IMR-90 (cell line): ENCODE data around the gene RARRES1. TPM values are rescaled to one million over a fixed set of nuclear protein-coding genes. Genes with fewer than 3 reads are reported as not detected.

ENCODE experiments used
- ATAC-seq: fragments of 200-7000 bp; cut with Tn5 transposase; 2 replicates; pipeline ENCODE4 v1.9.1; 2020; ENCODE audit warnings: low read depth, mild to moderate bottlenecking, moderate library complexity
- BruUV-seq: library from RNA; stranded (reverse); fragments of 400-500 nt; replicated peaks from 2 replicates; lab custom pipeline; 2021; lab: Mats Ljungman, UMichigan
- CTCF ChIA-PET: fragments of 300-600 bp; formaldehyde crosslinking; extraction: SDS; loops from one replicate; lab custom pipeline; 2021; ENCODE audit warnings: antibody characterized with exemption; lab: Yijun Ruan, JAX
- POLR2A ChIA-PET: fragments of 300-600 bp; sonication (Branson Sonifier 250); formaldehyde crosslinking; loops from one replicate; lab custom pipeline; 2022; ENCODE audit warnings: antibody characterized with exemption; ENCODE audit not compliant: unreplicated experiment; lab: Charles Lee
- DNase-seq: peaks from one replicate; pipeline ENCODE4 v3.0.0; 2013
- H2AFZ ChIP-seq: replicated peaks from 2 replicates; pipeline ENCODE3; 2013; ENCODE audit warnings: low read length, mild to moderate bottlenecking; ENCODE audit not compliant: poor library complexity
- H2AK5ac ChIP-seq: 2 replicates; pipeline ENCODE4 v1.6.1; 2013; ENCODE audit warnings: low read depth, low read length, inconsistent platforms
- H2AK9ac ChIP-seq: replicated peaks from 2 replicates; pipeline ENCODE3; 2013; ENCODE audit warnings: mild to moderate bottlenecking, low read depth, low read length, moderate library complexity; ENCODE audit not compliant: poor library complexity
- H2BK120ac ChIP-seq: 2 replicates; pipeline ENCODE4 v1.6.1; 2013; ENCODE audit warnings: low read depth, low read length, inconsistent platforms
- H2BK15ac ChIP-seq: 3 replicates; pipeline ENCODE4 v1.6.1; 2013; ENCODE audit warnings: low read depth, low read length, inconsistent platforms
- H2BK20ac ChIP-seq: 2 replicates; pipeline ENCODE4 v1.6.1; 2013; ENCODE audit warnings: low read depth, mild to moderate bottlenecking, inconsistent platforms, low read length, moderate library complexity
- H2BK5ac ChIP-seq: 2 replicates; pipeline ENCODE4 v1.6.1; 2013; ENCODE audit warnings: mild to moderate bottlenecking, low read depth, low read length, inconsistent platforms; ENCODE audit not compliant: poor library complexity, severe bottlenecking
- H3K14ac ChIP-seq: replicated peaks from 2 replicates; pipeline ENCODE4 v1.6.1; 2013; ENCODE audit warnings: low read depth, low read length, inconsistent platforms
- H3K18ac ChIP-seq: 2 replicates; pipeline ENCODE4 v1.6.1; 2013; ENCODE audit warnings: low read depth, low read length, control low read depth
- H3K23ac ChIP-seq: 2 replicates; pipeline ENCODE4 v1.6.1; 2013; ENCODE audit warnings: low read depth, low read length, inconsistent platforms
- H3K27ac ChIP-seq: 2 replicates; pipeline ENCODE4 v1.5.1; 2013; ENCODE audit warnings: mild to moderate bottlenecking, control low read depth, low read length; ENCODE audit not compliant: insufficient read depth
- H3K27me3 ChIP-seq: 2 replicates; pipeline ENCODE4 v1.6.1; 2013; ENCODE audit warnings: low read length; ENCODE audit not compliant: control insufficient read depth, insufficient read depth
- H3K36me3 ChIP-seq: 2 replicates; pipeline ENCODE4 v1.6.1; 2013; ENCODE audit warnings: low read length, mixed read lengths; ENCODE audit not compliant: control insufficient read depth, insufficient read depth
- H3K4ac ChIP-seq: 2 replicates; pipeline ENCODE4 v1.6.1; 2013; ENCODE audit warnings: low read depth, low read length, inconsistent platforms
- H3K4me1 ChIP-seq: 2 replicates; pipeline ENCODE4 v1.6.1; 2013; ENCODE audit warnings: low read length, mixed read lengths; ENCODE audit not compliant: control insufficient read depth, insufficient read depth
- H3K4me2 ChIP-seq: 2 replicates; pipeline ENCODE4 v1.6.1; 2013; ENCODE audit warnings: low read depth, mild to moderate bottlenecking, control low read depth, low read length, moderate library complexity
- H3K4me3 ChIP-seq: 2 replicates; pipeline ENCODE4 v1.5.1; 2013; ENCODE audit warnings: low read depth, mild to moderate bottlenecking, control low read depth, low read length, moderate library complexity; ENCODE audit not compliant: insufficient read depth
- H3K56ac ChIP-seq: 2 replicates; pipeline ENCODE4 v1.6.1; 2013; ENCODE audit warnings: low read length, inconsistent platforms; ENCODE audit not compliant: insufficient read depth; ENCODE audit errors: extremely low read depth
- H3K79me1 ChIP-seq, 2 experiments: 2 replicates each; pipeline ENCODE4 v1.6.1; 2013; ENCODE audit warnings: low read length in 2 of 2, inconsistent platforms in 1 of 2, low read depth in 1 of 2
- H3K9ac ChIP-seq: 2 replicates; pipeline ENCODE4 v1.6.1; 2013; ENCODE audit warnings: low read depth, low read length, control low read depth
- H3K9me1 ChIP-seq: 2 replicates; pipeline ENCODE4 v1.6.1; 2013; ENCODE audit warnings: low read length, inconsistent platforms; ENCODE audit not compliant: insufficient read depth
- H3K9me3 ChIP-seq: 2 replicates; pipeline ENCODE4 v1.6.1; 2013; ENCODE audit warnings: low read length; ENCODE audit not compliant: control insufficient read depth, insufficient read depth
- H4K20me1 ChIP-seq: 2 replicates; pipeline ENCODE4 v1.6.1; 2013; ENCODE audit warnings: low read length, inconsistent platforms; ENCODE audit not compliant: insufficient read depth
- H4K5ac ChIP-seq: 2 replicates; pipeline ENCODE4 v1.6.1; 2013; ENCODE audit warnings: mild to moderate bottlenecking, low read depth, low read length, control low read depth
- H4K8ac ChIP-seq, 2 experiments: 2 replicates each; pipeline ENCODE4 v1.6.1; 2013; ENCODE audit warnings: low read depth in 2 of 2, low read length in 2 of 2, control low read depth in 1 of 2, inconsistent platforms in 1 of 2
- H4K91ac ChIP-seq: 2 replicates; pipeline ENCODE4 v1.6.1; 2013; ENCODE audit warnings: low read depth, low read length, inconsistent platforms; ENCODE audit not compliant: insufficient read depth
- FOS ChIP-seq: fragments of 150-350 bp; IDR thresholded peaks from 2 replicates; pipeline ENCODE4 v1.6.1; 2016; ENCODE audit warnings: low read depth, low read length
- NFE2L2 ChIP-seq: fragments of 150-350 bp; IDR thresholded peaks from 2 replicates; pipeline ENCODE4 v1.6.1; 2016; ENCODE audit warnings: low read depth, mild to moderate bottlenecking, low read length
- POLR2A ChIP-seq: IDR thresholded peaks from 2 replicates; pipeline ENCODE4 v1.6.1; 2012; ENCODE audit warnings: mild to moderate bottlenecking, low read depth, low read length
- WGBS, 2 experiments: methylation state at CpG; one replicate each; pipeline versions ENCODE4 v1.1.5 to v1.1.7; 2013; ENCODE audit warnings: missing lambda C conversion rate in 2 of 2; ENCODE audit not compliant: insufficient read length in 1 of 2; ENCODE audit errors: extremely low coverage in 2 of 2; 5-methylcytosine and 5-hydroxymethylcytosine counted together
- dilution Hi-C: fragments of 300-500 bp; cut with HindIII; formaldehyde crosslinking; loops from one replicate; pipeline ENCODE4 v1.14.3; 2018; ENCODE audit warnings: low sequenced_read_pairs; ENCODE audit not compliant: unreplicated experiment
- in situ Hi-C: fragments of 300-500 bp; cut with MboI; formaldehyde crosslinking; loops from 3 replicates; pipeline ENCODE4 v1.14.3; 2019; ENCODE audit warnings: low sequenced_read_pairs, inconsistent platforms, mixed read lengths
- intact Hi-C: fragments of 100-400 bp; cut with micrococcal nuclease; formaldehyde crosslinking; loops from 2 replicates; pipeline ENCODE4 v1.10.0; 2022
- polyA plus RNA-seq, 3 experiments: library from polyadenylated mRNA; depleted of rRNA; stranded (reverse); fragments of >200 nt; gene quantifications; 2 replicates each; pipeline ENCODE4 v1.2.3, GENCODE V29; 2012; ENCODE audit warnings: low replicate concordance in 1 of 3
- total RNA-seq: library from RNA; depleted of rRNA; stranded (reverse); fragments of >200 nt; gene quantifications from 2 replicates; pipeline ENCODE4 v1.2.3, GENCODE V29; 2012
- TF ChIP-seq, protein P1 (sequence below): fragments of 150-350 bp; IDR thresholded peaks from 2 replicates; pipeline ENCODE4 v1.6.1; 2016; ENCODE audit warnings: low read depth, mild to moderate bottlenecking, low read length, moderate library complexity, borderline replicate concordance

RARRES1 gene
- total and polyA plus RNA-seq, 2 of the 4 experiments (the other 2 are of a cell fraction) = 0.90 to 3.0 TPM

DNA sequence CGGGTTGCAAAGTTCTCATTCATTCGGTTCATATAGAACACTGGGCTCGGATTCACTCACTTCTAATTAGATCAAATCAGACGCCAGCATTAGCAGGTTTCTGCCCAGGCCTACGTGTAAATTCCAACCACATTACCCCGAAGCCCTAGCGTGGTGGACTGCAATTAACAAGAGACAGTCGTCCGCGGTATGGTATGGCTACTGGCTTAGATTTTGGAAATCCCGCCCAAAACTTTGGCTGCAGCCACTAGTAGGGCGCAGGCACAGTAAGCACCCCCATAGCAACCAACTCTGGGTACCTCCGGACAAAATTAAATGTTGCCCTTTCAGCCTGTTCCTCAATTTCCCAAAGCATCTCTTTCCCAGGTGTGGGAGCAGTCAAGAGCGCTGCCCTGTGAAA lies 771 bp downstream of the RARRES1 start:
- DNase-seq = no peak
- dilution Hi-C loops (no loop called here), intact Hi-C loops (no loop called here), in situ Hi-C loops (no loop called here)
- Histone ChIP-seq H2BK20ac (peak overlapping the region; percentile 13; the same call in 1 of the 2 replicates), H3K27me3 (no peaks in the 10 kb centered on the region), H3K4me2 (peak overlapping the region; percentile 91), H4K8ac (peak overlapping the region; percentile 73 to 80), H3K4ac (peak overlapping the region; percentile 41), H2BK15ac (0 out of 3 replicates have a peak overlapping the region, but pooled peaks have one; percentile 14), H3K14ac (peak overlapping the region; percentile 33; the same call in 1 of the 2 replicates), H2BK5ac (no peak overlapping the region), H3K36me3 (peaks cover 3% of the 10 kb centered on the region; the same call in 1 of the 2 replicates), H4K5ac (peak overlapping the region; percentile 87), H4K91ac (peak overlapping the region; percentile 48), H3K23ac (peak overlapping the region; percentile 48; the same call in 1 of the 2 replicates), H2AK5ac (peak overlapping the region; percentile 35; the same call in 1 of the 2 replicates), H3K9me1 (no peaks in the 10 kb centered on the region; the same call in 1 of the 2 replicates), H3K18ac (peak overlapping the region; percentile 73), H3K4me3 (peak overlapping the region; percentile 44), H3K27ac (peak overlapping the region; percentile 48), H3K79me1 (peaks cover 5 to 9% of the 10 kb centered on the region in 2 experiments; a peak in 3 of 4 replicates), H3K9ac (peak overlapping the region; percentile 58), H2AFZ (peak overlapping the region; percentile 85), H2AK9ac (peak overlapping the region; percentile 35), H2BK120ac (peak overlapping the region; percentile 13), H4K20me1 (no peaks in the 10 kb centered on the region), H3K9me3 (peaks cover 9% of the 10 kb centered on the region), H3K56ac (peak overlapping the region; percentile 4; the same call in 1 of the 2 replicates), H3K4me1 (peaks cover 22% of the 10 kb centered on the region)
- ChIA-PET POLR2A (no interaction called here), CTCF (no interaction called here)
- WGBS, 2 experiments = 60% methylated on average over 9 of the region's 14 CpGs; no CpG with 5 or more reads in 1 of the 2 experiments
- no TSS peak for BruUV-seq
- no peak for ATAC-seq
- TF ChIP-seq FOS (no peak), POLR2A (no peak), NFE2L2 (no peak)
- TF ChIP-seq, protein P1, sequence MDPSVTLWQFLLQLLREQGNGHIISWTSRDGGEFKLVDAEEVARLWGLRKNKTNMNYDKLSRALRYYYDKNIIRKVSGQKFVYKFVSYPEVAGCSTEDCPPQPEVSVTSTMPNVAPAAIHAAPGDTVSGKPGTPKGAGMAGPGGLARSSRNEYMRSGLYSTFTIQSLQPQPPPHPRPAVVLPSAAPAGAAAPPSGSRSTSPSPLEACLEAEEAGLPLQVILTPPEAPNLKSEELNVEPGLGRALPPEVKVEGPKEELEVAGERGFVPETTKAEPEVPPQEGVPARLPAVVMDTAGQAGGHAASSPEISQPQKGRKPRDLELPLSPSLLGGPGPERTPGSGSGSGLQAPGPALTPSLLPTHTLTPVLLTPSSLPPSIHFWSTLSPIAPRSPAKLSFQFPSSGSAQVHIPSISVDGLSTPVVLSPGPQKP = no peak
